ENCODE measurements around the gene RNU5D-1. TPM values are rescaled to one million over a fixed set of nuclear protein-coding genes. Genes with fewer than 3 reads are reported as not detected.

Gene RNU5D-1
- total RNA-seq (not detected), polyA plus RNA-seq (ENCODE audit: insufficient read depth, low read depth, low replicate concordance) (not detected)
- long read RNA-seq, donor 1, result 0 reads
- long read RNA-seq, donor 2, result 0 reads
- long read RNA-seq, donor 3, result 0 reads
- long read RNA-seq, donor 4, partial matches to known transcripts, result 0 of 1 reads
- long read RNA-seq, donor 4, other reads (novel, unspliced or antisense), result 0 of 1 reads
- long read RNA-seq, donor 5, result 0 reads
- long read RNA-seq, donor 6, result 0 reads
- long read RNA-seq, donor 7, result 0 reads
- long read RNA-seq, donor 8, result 0 reads
- long read RNA-seq, donor 9, partial matches to known transcripts, result 0 of 1 reads
- long read RNA-seq, donor 9, other reads (novel, unspliced or antisense), result 0 of 1 reads
- long read RNA-seq, donor 10, partial matches to known transcripts, result 0 of 1 reads
- long read RNA-seq, donor 10, other reads (novel, unspliced or antisense), result 0 of 1 reads

- Histone ChIP-seq H3K4me3 (ENCODE audit: low read length in 3 of 3) (peak within 1 kb of the TSS; percentile 49 to 70 (median 52)), H3K36me3 (ENCODE audit: control insufficient read depth in 2 of 3, insufficient read depth in 3 of 3, low read length in 3 of 3) (no peaks in the 10 kb centered on the region), H3K27ac (ENCODE audit: low read depth in 2 of 2, low read length in 2 of 2) (peak within 1 kb of the TSS; percentile 86 to 90), H3K9ac (ENCODE audit: low read length in 3 of 3) (peak within 1 kb of the TSS; percentile 15 to 65 (median 50)), H3K27me3 (ENCODE audit: control insufficient read depth, insufficient read depth, low read length) (no peaks in the 10 kb centered on the region), H3K9me3 (ENCODE audit: control insufficient read depth in 2 of 3, insufficient read depth in 1 of 3, low read length in 3 of 3) (no peaks in the 10 kb centered on the region), H3K4me1 (ENCODE audit: control insufficient read depth in 2 of 3, insufficient read depth in 2 of 3, low read depth in 1 of 3, low read length in 3 of 3) (no peaks in the 10 kb centered on the region)
- peak; percentile 50 for FAIRE-seq
- TF ChIP-seq, protein P1, sequence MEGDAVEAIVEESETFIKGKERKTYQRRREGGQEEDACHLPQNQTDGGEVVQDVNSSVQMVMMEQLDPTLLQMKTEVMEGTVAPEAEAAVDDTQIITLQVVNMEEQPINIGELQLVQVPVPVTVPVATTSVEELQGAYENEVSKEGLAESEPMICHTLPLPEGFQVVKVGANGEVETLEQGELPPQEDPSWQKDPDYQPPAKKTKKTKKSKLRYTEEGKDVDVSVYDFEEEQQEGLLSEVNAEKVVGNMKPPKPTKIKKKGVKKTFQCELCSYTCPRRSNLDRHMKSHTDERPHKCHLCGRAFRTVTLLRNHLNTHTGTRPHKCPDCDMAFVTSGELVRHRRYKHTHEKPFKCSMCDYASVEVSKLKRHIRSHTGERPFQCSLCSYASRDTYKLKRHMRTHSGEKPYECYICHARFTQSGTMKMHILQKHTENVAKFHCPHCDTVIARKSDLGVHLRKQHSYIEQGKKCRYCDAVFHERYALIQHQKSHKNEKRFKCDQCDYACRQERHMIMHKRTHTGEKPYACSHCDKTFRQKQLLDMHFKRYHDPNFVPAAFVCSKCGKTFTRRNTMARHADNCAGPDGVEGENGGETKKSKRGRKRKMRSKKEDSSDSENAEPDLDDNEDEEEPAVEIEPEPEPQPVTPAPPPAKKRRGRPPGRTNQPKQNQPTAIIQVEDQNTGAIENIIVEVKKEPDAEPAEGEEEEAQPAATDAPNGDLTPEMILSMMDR (IDR thresholded peaks at IDR 0.05; ENCODE audit: borderline replicate concordance, extremely low read depth, insufficient read depth), result peak; percentile 75
- DNase-seq, result peak; percentile 95 to 98 (median 96)
- intact Hi-C loops (cut with DNase I), result no loop called here
Measured at GRCh38 chr1:44730741-44731512, at the start of gene RNU5D-1. Gene RNU5D-1 (minus strand): TSS chr1:44731170.

DNA sequence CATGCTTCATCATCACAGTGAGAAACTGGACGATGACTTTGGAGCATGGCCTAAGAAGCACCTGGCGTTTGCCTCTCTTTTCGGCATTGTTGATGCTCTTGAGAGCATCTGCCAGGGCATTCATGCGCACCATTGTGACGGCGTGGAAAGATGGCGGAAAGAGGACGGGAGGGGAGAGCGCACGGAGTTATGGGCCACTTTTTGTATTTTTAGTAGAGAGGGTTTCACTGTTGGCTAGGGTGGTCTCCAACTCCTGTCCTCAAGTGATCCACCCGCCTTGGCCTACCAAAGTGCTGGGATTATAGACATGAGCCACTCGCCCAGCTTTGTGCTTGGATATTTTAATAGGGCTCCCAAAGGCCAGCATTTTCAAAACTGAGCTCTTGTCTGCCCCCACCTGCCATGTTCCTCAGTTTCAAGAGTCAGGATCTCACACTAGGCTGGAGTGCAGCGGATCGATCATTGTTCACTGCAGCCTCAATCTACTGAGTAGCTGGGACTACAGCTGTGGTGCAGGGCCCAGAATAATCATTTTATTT is 49.7 kb upstream of the RNU5D-1 start:
- no peak for FAIRE-seq
- peak in 1 of 5 donors; percentile 29 for DNase-seq
- no peak overlapping the region for H3K9ac ChIP-seq (ENCODE audit: low read length in 3 of 3)
- peaks cover 0 to 20% (median 10%) of the 10 kb centered on the region in 3 donors for H3K4me1 ChIP-seq (ENCODE audit: control insufficient read depth in 2 of 3, insufficient read depth in 2 of 3, low read depth in 1 of 3, low read length in 3 of 3)
- H3K36me3 ChIP-seq (ENCODE audit: control insufficient read depth in 2 of 3, insufficient read depth in 3 of 3, low read length in 3 of 3), result peaks cover 4 to 20% (median 7%) of the 10 kb centered on the region in 3 donors
- H3K27ac ChIP-seq (ENCODE audit: low read depth in 2 of 2, low read length in 2 of 2), result no peak overlapping the region
- no peak overlapping the region for H3K4me3 ChIP-seq (ENCODE audit: low read length in 3 of 3)
- no peaks in the 10 kb centered on the region for H3K9me3 ChIP-seq (ENCODE audit: control insufficient read depth in 2 of 3, insufficient read depth in 1 of 3, low read length in 3 of 3)
- intact Hi-C loops (cut with DNase I), result loop anchor here (10.0 kb wide), 1 partner anchor 54 kb away; no protein-coding TSS in a partner anchor
- no peaks in the 10 kb centered on the region for H3K27me3 ChIP-seq (ENCODE audit: control insufficient read depth, insufficient read depth, low read length)
- TF ChIP-seq, protein P1 (IDR thresholded peaks at IDR 0.05; ENCODE audit: borderline replicate concordance, extremely low read depth, insufficient read depth), result no peak

DNA sequence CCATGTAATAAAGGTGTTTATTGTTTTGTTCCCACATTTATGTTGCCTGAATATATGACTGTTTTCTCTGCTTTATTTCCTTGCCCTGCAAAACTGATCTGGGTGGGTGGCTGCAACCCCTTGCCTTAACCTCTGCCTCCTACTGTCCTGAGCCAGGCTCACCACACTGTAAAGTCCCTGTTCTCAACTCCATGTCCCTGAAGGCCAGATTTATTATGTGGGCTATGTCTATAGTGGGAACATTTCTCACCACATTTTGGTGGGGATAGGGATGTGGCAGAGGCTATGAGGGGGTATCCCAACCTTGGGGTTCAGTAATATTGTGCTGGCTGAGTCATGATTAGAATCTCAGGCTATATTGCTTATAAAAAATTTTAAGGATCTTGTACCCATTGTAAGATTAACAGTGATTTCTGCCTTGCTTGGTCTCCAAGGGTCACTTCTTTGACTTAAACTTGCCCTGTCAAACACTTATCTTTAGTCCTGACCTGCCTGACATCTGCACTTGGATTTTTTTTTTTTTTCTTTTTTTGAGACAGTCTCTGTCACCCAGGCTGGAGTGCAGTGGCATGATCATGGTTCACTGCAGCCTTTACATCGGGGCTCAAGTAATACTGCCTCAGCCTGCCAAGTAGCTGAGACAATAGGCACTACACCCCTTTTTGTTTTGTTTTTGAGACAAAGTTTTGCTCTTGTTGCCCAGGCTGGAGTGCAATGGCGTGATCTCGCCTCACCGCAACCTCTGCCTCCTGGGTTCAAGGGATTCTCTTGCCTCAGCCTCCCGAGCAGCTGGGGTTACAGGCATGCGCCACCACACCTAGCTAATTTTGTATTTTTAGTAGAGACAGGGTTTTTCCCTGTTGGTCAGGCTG is 48.0 kb upstream of the RNU5D-1 start:
- peaks cover 0 to 12% (median 6%) of the 10 kb centered on the region in 3 donors for H3K4me1 ChIP-seq (ENCODE audit: control insufficient read depth in 2 of 3, insufficient read depth in 2 of 3, low read depth in 1 of 3, low read length in 3 of 3)
- no peaks in the 10 kb centered on the region for H3K9me3 ChIP-seq (ENCODE audit: control insufficient read depth in 2 of 3, insufficient read depth in 1 of 3, low read length in 3 of 3)
- DNase-seq (peak in 1 of 5 donors; percentile 12), FAIRE-seq (no peak)
- TF ChIP-seq, protein P1 (IDR thresholded peaks at IDR 0.05; ENCODE audit: borderline replicate concordance, extremely low read depth, insufficient read depth), result no peak
- peaks cover 4 to 20% (median 7%) of the 10 kb centered on the region in 3 donors for H3K36me3 ChIP-seq (ENCODE audit: control insufficient read depth in 2 of 3, insufficient read depth in 3 of 3, low read length in 3 of 3)
- H3K27me3 ChIP-seq (ENCODE audit: control insufficient read depth, insufficient read depth, low read length), result no peaks in the 10 kb centered on the region
- H3K4me3 ChIP-seq (ENCODE audit: low read length in 3 of 3), result no peak overlapping the region
- no peak overlapping the region for H3K27ac ChIP-seq (ENCODE audit: low read depth in 2 of 2, low read length in 2 of 2)
- no peak overlapping the region for H3K9ac ChIP-seq (ENCODE audit: low read length in 3 of 3)
- intact Hi-C loops (cut with DNase I), result no loop called here

Data from kidney (tissue), 22 donors.